22Rv1 (cell line): ENCODE measurements around the gene FGD6.

Experiments used
- CTCF ChIP-seq: fragments of 450-650 bp; IDR thresholded peaks from 2 replicates; pipeline ENCODE4 v1.5.1; 2017; ENCODE audit warnings: mild to moderate bottlenecking
- ZFX ChIP-seq: fragments of 450-650 bp; IDR thresholded peaks from 2 replicates; pipeline ENCODE4 v1.6.1; 2017; ENCODE audit warnings: antibody characterized with exemption, borderline replicate concordance

GRCh38 chr12:95239216-95239615 lies 21.9 kb upstream of the FGD6 start:
- TF ChIP-seq CTCF (no peak), ZFX (no peak)
